Neutrophil (primary cell): Measurements from ENCODE around the gene PI4K2B.

Experiments
- H3K27ac ChIP-seq: fragments of 200-600 bp; sonication (generic); 2 replicates; pipeline ENCODE4 v1.5.1; 2016; ENCODE audit warnings: mild to moderate bottlenecking, moderate library complexity
- H3K27me3 ChIP-seq: fragments of 200-600 bp; sonication (generic); 2 replicates; pipeline ENCODE4 v1.6.0; 2016; ENCODE audit warnings: mild to moderate bottlenecking
- H3K36me3 ChIP-seq: fragments of 200-600 bp; sonication (generic); 2 replicates; pipeline ENCODE4 v1.5.1; 2017
- H3K4me1 ChIP-seq, 2 experiments: fragments of 200-600 bp in 1 of 2; sonication (generic) in 1 of 2; 1 replicate in 1 of 2; 2 replicates in 1 of 2; pipeline versions ENCODE4 v1.5.1 to v1.6.1; 2013 to 2016; ENCODE audit warnings: low read depth in 1 of 2, low read length in 1 of 2, mild to moderate bottlenecking in 1 of 2, moderate library complexity in 1 of 2; ENCODE audit not compliant: control insufficient read depth in 1 of 2, insufficient read depth in 1 of 2
- H3K4me3 ChIP-seq, 2 experiments: fragments of 200-600 bp in 1 of 2; sonication (generic) in 1 of 2; 1 replicate in 1 of 2; 2 replicates in 1 of 2; pipeline ENCODE4 v1.5.1; 2013 to 2016; ENCODE audit warnings: low read depth in 1 of 2, low read length in 1 of 2, mild to moderate bottlenecking in 1 of 2, moderate library complexity in 1 of 2
- H3K9me3 ChIP-seq: fragments of 200-600 bp; sonication (generic); 2 replicates; pipeline ENCODE4 v1.5.1; 2016
- CTCF ChIP-seq: fragments of 200-600 bp; sonication (generic); IDR thresholded peaks from 2 replicates; pipeline ENCODE4 v1.5.1; 2016; ENCODE audit warnings: antibody characterized with exemption

PI4K2B gene

GRCh38 chr4:25290490-25291067 lies 56.7 kb downstream of the PI4K2B start:
- Histone ChIP-seq H3K27ac (no peak overlapping the region), H3K9me3 (no peaks in the 10 kb centered on the region), H3K27me3 (no peaks in the 10 kb centered on the region), H3K4me1 (no peaks in the 10 kb centered on the region), H3K36me3 (no peaks in the 10 kb centered on the region), H3K4me3 (no peak overlapping the region)
- TF ChIP-seq CTCF = no peak

- no peak for TF ChIP-seq CTCF
These were observed 57.4 kb downstream of the PI4K2B start for GRCh38 chr4:25291158-25291733.

GRCh38 chr4:25297528-25298242 lies 63.9 kb downstream of the PI4K2B start:
- H3K27ac ChIP-seq = no peak overlapping the region
- H3K36me3 ChIP-seq = no peaks in the 10 kb centered on the region
- no peak for TF ChIP-seq CTCF
- no peaks in the 10 kb centered on the region for H3K9me3 ChIP-seq
- no peak overlapping the region for H3K4me3 ChIP-seq
- peaks cover 18% of the 10 kb centered on the region for H3K27me3 ChIP-seq
- H3K4me1 ChIP-seq = no peaks in the 10 kb centered on the region

More at GRCh38 chr4:25291158-25291733, 57.4 kb downstream of the PI4K2B start:
- Histone ChIP-seq H3K4me1 (no peaks in the 10 kb centered on the region), H3K27ac (no peak overlapping the region), H3K9me3 (no peaks in the 10 kb centered on the region), H3K4me3 (no peak overlapping the region), H3K27me3 (no peaks in the 10 kb centered on the region), H3K36me3 (no peaks in the 10 kb centered on the region)

GRCh38 chr4:25299476-25300203 lies 65.8 kb downstream of the PI4K2B start:
- TF ChIP-seq CTCF = no peak
- Histone ChIP-seq H3K4me3 (no peak overlapping the region), H3K4me1 (no peaks in the 10 kb centered on the region), H3K36me3 (no peaks in the 10 kb centered on the region), H3K27me3 (peaks cover 18% of the 10 kb centered on the region), H3K27ac (no peak overlapping the region), H3K9me3 (no peaks in the 10 kb centered on the region)

- no peak for TF ChIP-seq CTCF
- Histone ChIP-seq H3K4me1 (no peaks in the 10 kb centered on the region), H3K27ac (no peak overlapping the region), H3K9me3 (no peaks in the 10 kb centered on the region), H3K27me3 (peaks cover 18% of the 10 kb centered on the region), H3K36me3 (no peaks in the 10 kb centered on the region), H3K4me3 (no peak overlapping the region)
These were observed 67.6 kb downstream of the PI4K2B start for GRCh38 chr4:25301471-25301870.
